ENCODE results near the gene MAGI1.

- TF ChIP-seq CTCF (IDR thresholded peaks at IDR 0.05): no peak
- TF ChIP-seq EZH2 (IDR thresholded peaks at IDR 0.05; ENCODE audit: borderline replicate concordance, insufficient read depth, low read depth, low read length, poor library complexity, severe bottlenecking): no peak
Measured at GRCh38 chr3:65660000-65660598, 378.6 kb downstream of the MAGI1 start.
